PC-9 (cell line): ENCODE measurements around the gene CERKL. TPM values are rescaled to one million over a fixed set of nuclear protein-coding genes. Genes with fewer than 3 reads are reported as not detected.

ENCODE experiments used
- BruUV-seq: library from RNA; stranded (reverse); fragments of 400-500 nt; replicated peaks from 2 replicates; lab custom pipeline; 2021; lab: Mats Ljungman, UMichigan
- CTCF ChIA-PET: fragments of 300-600 bp; sonication (Branson Sonifier 250); formaldehyde crosslinking; loops from one replicate; lab custom pipeline; 2022; ENCODE audit warnings: antibody characterized with exemption; lab: Charles Lee
- POLR2A ChIA-PET: fragments of 300-600 bp; sonication (Branson Sonifier 250); formaldehyde crosslinking; loops from one replicate; lab custom pipeline; 2022; ENCODE audit warnings: antibody characterized with exemption; ENCODE audit not compliant: unreplicated experiment; lab: Charles Lee
- DNase-seq, 2 experiments: peaks; one replicate each; pipeline versions ENCODE4 v3.0.0 to v3.0.0-alpha.2; 2015 to 2022; ENCODE audit warnings: mixed read lengths in 1 of 2
- H2AFZ ChIP-seq: fragments of 200-600 bp; sonication (generic); 2 replicates; pipeline ENCODE4 v1.8.1; 2017; ENCODE audit warnings: antibody characterized with exemption
- H3F3A ChIP-seq: fragments of 200-600 bp; sonication (generic); 2 replicates; pipeline ENCODE4 v1.8.1; 2017; ENCODE audit warnings: antibody characterized with exemption, mild to moderate bottlenecking, low read depth; ENCODE audit not compliant: insufficient read depth
- H3K27ac ChIP-seq: fragments of 200-600 bp; sonication (generic); 2 replicates; pipeline ENCODE4 v1.6.1; 2016; ENCODE audit warnings: mixed run types
- H3K27me3 ChIP-seq: fragments of 200-600 bp; sonication (generic); 2 replicates; pipeline ENCODE4 v1.6.1; 2016; ENCODE audit warnings: low read depth, mixed run types; ENCODE audit not compliant: insufficient read depth
- H3K36me3 ChIP-seq: fragments of 200-600 bp; sonication (generic); 2 replicates; pipeline ENCODE4 v1.6.1; 2016; ENCODE audit warnings: low read depth, mixed run types
- H3K4me1 ChIP-seq: fragments of 200-600 bp; sonication (generic); replicated peaks from 2 replicates; pipeline ENCODE4 v1.6.1; 2016; ENCODE audit warnings: mixed run types; ENCODE audit not compliant: insufficient read depth
- H3K4me2 ChIP-seq: fragments of 200-600 bp; sonication (generic); 2 replicates; pipeline ENCODE4 v1.6.1; 2017; ENCODE audit warnings: mixed run types
- H3K4me3 ChIP-seq: fragments of 200-600 bp; sonication (generic); 2 replicates; pipeline ENCODE4 v1.6.1; 2016; ENCODE audit warnings: mixed run types
- H3K79me2 ChIP-seq: fragments of 200-600 bp; sonication (generic); 2 replicates; pipeline ENCODE4 v1.6.1; 2017; ENCODE audit warnings: low read depth, mixed run types
- H3K9me2 ChIP-seq: fragments of 200-600 bp; sonication (generic); 2 replicates; pipeline ENCODE4 v1.8.1; 2017; ENCODE audit warnings: mild to moderate bottlenecking; ENCODE audit not compliant: insufficient read depth
- H3K9me3 ChIP-seq: fragments of 200-600 bp; sonication (generic); 2 replicates; pipeline ENCODE4 v1.8.1; 2016; ENCODE audit warnings: low read depth; ENCODE audit not compliant: insufficient read depth
- H4K20me1 ChIP-seq: fragments of 200-600 bp; sonication (generic); 2 replicates; pipeline ENCODE4 v1.8.1; 2017; ENCODE audit not compliant: insufficient read depth
- CTCF ChIP-seq: fragments of 200-600 bp; sonication (generic); conservative IDR thresholded peaks from 2 replicates; pipeline ENCODE4 v1.6.1; 2017; ENCODE audit warnings: mixed run types, antibody characterized with exemption, mild to moderate bottlenecking, moderate library complexity
- EZH2 ChIP-seq: fragments of 200-600 bp; sonication (generic); IDR thresholded peaks from 2 replicates; pipeline ENCODE4 v1.8.0; 2017; ENCODE audit warnings: antibody characterized with exemption, low read depth
- intact Hi-C: fragments of 100-400 bp; cut with micrococcal nuclease; formaldehyde crosslinking; loops from one replicate; pipeline ENCODE4 v1.10.0; 2022; ENCODE audit not compliant: unreplicated experiment
- total RNA-seq: library from RNA; stranded (reverse); gene quantifications from 2 replicates; pipeline ENCODE4 v1.2.3, GENCODE V29; 2021

CERKL gene
- total RNA-seq, 1 experiment from 2014 or later = 1.6 TPM

DNA sequence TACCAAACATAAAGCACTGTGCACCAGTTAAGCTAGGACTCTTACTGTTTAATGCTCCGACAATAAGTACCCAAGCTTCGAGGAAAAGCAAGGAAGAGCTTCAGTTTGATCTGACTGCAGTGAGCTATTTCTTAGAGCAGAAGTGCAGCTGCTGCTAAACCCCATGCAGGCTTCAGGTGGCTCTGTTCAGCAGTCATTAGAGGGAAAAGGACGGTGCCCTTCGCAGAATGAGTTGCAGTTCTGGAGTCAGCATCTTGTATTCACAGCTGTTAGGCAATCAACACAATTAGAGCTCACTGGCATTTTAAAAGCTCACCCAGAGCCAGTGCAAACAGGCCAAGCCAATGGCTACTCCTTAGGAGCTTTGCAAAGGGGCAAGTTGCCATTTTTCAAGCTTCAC lies 1.5 kb upstream of the CERKL start:
- no peaks in the 10 kb centered on the region for H4K20me1 ChIP-seq
- BruUV-seq = no TSS peak
- H3K4me1 ChIP-seq = 0 out of 2 replicates have a peak, but pooled peaks cover 6% of the 10 kb centered on the region
- intact Hi-C loops = no loop called here
- ChIA-PET POLR2A (no interaction called here), CTCF (no interaction called here)
- TF ChIP-seq CTCF (no peak), EZH2 (no peak)
- no peaks in the 10 kb centered on the region for H3K27me3 ChIP-seq
- H3K79me2 ChIP-seq = no peaks in the 10 kb centered on the region
- no peak overlapping the region for H3K4me2 ChIP-seq
- no peak overlapping the region for H2AFZ ChIP-seq
- DNase-seq = no peak
- no peaks in the 10 kb centered on the region for H3K9me3 ChIP-seq
- H3K36me3 ChIP-seq = no peaks in the 10 kb centered on the region
- no peaks in the 10 kb centered on the region for H3K9me2 ChIP-seq
- no peak overlapping the region for H3K4me3 ChIP-seq
- H3F3A ChIP-seq = no peaks in the 10 kb centered on the region
- H3K27ac ChIP-seq = no peak overlapping the region

DNA sequence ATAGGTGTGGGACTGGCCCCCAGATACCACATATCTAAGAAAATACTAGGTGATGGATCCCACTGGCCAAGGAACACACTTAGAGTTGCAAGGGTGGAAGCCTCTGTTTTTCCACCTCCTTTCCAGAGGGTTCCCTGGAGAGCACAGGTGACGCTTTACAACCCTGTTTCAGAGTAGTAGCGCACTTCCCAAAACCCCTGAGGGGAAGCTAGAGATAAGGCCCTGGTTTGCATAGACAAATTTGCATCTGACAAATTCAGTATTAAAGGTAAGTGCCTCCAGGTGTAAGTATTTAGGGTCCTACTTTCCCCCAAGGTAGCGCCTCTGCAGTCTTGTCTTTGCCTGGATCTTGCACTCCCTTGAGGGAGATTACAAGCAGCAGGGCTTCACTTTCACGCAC lies 474 bp upstream of the CERKL start:
- TF ChIP-seq EZH2 (no peak), CTCF (no peak)
- Histone ChIP-seq H3K9me2 (no peaks in the 10 kb centered on the region), H3K4me2 (peak overlapping the region; percentile 74), H3K27ac (no peak overlapping the region), H3F3A (no peaks in the 10 kb centered on the region), H3K79me2 (no peaks in the 10 kb centered on the region), H3K9me3 (no peaks in the 10 kb centered on the region), H2AFZ (peak overlapping the region; percentile 91; the same call in 1 of the 2 replicates), H3K36me3 (no peaks in the 10 kb centered on the region), H3K4me3 (peak overlapping the region; percentile 52; the same call in 1 of the 2 replicates), H3K27me3 (no peaks in the 10 kb centered on the region), H4K20me1 (no peaks in the 10 kb centered on the region), H3K4me1 (0 out of 2 replicates have a peak, but pooled peaks cover 6% of the 10 kb centered on the region)
- CTCF ChIA-PET = interaction anchor here (0.7 kb wide), 1 partner anchor 60 kb away, joined by 11 read pairs; no protein-coding TSS in a partner anchor
- DNase-seq = no peak
- no TSS peak for BruUV-seq
- intact Hi-C loops = loop anchor here (2.0 kb wide), 1 partner anchor 19 kb away; no protein-coding TSS in a partner anchor
- POLR2A ChIA-PET = no interaction called here

DNA sequence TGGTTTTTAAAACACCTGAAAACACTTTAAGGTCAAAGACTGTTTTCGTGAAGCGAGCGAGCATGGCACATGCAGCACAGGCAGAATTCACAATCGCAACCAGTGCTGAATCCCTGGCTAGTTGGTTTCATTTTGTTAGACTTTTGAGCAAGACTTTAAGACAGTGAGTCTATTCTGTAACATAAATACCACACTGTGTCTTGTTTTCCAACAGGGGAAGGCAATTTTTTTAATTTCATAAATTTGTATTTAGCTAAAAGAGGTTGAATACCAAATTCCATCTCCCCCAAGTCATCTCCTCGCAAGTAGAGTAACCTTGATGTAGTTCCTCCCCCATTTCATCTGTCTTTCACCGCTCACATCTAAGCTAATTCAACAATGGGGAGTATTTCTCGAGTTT lies 1.4 kb downstream of the CERKL start:
- intact Hi-C loops = no loop called here
- CTCF ChIA-PET = no interaction called here

More for the DNA sequence above, 1.4 kb downstream of the CERKL start:
- no peaks in the 10 kb centered on the region for H3K9me3 ChIP-seq
- H2AFZ ChIP-seq = no peak overlapping the region
- H3K36me3 ChIP-seq = no peaks in the 10 kb centered on the region
- POLR2A ChIA-PET = no interaction called here
- no peaks in the 10 kb centered on the region for H3K79me2 ChIP-seq
- H3K4me2 ChIP-seq = peak overlapping the region; percentile 74
- H3K9me2 ChIP-seq = no peaks in the 10 kb centered on the region
- no peaks in the 10 kb centered on the region for H3F3A ChIP-seq
- no peak overlapping the region for H3K27ac ChIP-seq
- TF ChIP-seq CTCF (no peak), EZH2 (no peak)
- DNase-seq = no peak
- no TSS peak for BruUV-seq
- 0 out of 2 replicates have a peak, but pooled peaks cover 6% of the 10 kb centered on the region for H3K4me1 ChIP-seq
- no peak overlapping the region for H3K4me3 ChIP-seq
- H3K27me3 ChIP-seq = no peaks in the 10 kb centered on the region
- H4K20me1 ChIP-seq = no peaks in the 10 kb centered on the region
